HG03575 (cell line): ENCODE results near the gene ZNF536.

Experiments
- ATAC-seq: cut with Tn5 transposase; IDR thresholded peaks from one replicate; pipeline ENCODE4 v1.9.1; 2021; ENCODE audit not compliant: unreplicated experiment, insufficient number of reproducible peaks, low FRiP score; ENCODE audit errors: extremely low read depth

The ZNF536 gene

DNA sequence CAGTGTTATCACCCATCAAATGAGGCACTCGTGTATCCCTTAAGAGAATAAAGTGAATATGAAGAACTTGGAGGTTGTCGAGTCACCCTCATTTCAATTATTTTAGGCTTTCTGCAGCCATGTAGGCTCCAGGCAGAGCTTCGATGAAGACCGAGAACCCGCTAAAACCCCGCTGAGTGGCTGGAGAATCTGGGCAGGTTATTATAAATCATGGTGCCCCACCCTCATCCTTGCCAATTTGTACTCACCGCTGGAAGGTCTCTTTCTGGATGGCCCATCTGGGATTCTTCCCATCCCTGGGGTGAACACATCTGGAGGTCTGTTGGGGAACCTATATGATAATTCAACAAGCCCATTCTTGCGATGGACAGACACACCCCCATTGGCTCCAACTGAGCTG lies 190.8 kb downstream of the ZNF536 start:
- ATAC-seq, result no peak

DNA sequence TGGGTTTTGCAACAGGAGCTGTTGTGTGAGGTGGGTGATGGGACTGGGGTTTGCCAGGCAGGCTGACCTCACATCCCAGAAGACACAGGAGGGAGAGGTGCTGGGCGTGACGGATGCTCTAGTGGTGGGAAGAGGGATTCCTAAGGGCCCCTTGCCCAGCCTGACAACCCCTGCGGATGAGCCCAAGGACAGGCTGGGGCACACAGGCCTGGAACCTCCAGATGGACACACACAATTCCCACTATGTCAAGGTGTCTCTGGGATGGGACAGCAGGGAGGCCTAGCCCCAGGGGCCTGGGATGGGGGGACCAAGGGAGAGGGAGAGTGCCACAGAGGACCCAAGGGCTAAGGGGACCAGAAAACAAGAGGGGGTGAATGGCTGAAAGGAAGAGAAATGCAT lies 191.5 kb downstream of the ZNF536 start:
- no peak for ATAC-seq

- ATAC-seq, result no peak
Measured at GRCh38 chr19:30564551-30565011, 192.4 kb downstream of the ZNF536 start.

- no peak for ATAC-seq
Measured at GRCh38 chr19:30565636-30566035, 193.5 kb downstream of the ZNF536 start.

DNA sequence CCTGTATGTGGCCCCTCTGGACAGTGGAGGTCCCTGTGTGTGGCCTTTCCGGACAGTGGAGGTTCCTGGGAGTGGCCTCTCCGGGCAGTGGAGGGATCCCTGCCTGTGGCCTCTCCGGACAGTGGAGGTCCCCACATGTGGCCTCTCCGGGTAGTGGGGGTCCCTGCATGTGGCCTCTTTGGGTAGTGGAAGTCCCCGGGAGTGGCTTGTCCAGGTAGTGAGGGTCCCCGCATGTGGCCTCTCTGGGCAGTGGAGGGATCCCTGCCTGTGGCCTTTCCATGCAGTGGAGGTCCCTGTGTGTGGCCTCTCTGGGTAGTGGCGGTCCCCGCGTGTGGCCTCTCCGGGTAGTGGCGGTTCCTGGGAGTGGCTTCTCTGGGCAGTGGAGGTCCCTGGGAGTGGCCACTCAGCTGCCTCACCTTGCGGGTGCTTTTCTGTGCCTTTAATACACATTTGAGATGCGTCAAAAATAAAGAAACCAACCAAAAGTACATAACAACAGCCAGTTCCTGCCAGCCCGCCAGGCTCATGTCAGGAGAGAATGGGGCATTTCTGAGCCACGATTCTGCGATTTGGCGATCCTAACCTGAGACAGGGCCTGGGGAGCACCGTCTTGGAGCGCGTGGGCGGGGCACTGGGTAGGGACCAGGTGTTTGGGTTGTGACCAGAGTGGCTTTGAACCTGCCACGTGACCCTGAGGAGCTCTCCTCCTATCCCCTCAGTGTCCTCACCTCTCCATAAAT lies 194.7 kb downstream of the ZNF536 start:
- no peak for ATAC-seq

DNA sequence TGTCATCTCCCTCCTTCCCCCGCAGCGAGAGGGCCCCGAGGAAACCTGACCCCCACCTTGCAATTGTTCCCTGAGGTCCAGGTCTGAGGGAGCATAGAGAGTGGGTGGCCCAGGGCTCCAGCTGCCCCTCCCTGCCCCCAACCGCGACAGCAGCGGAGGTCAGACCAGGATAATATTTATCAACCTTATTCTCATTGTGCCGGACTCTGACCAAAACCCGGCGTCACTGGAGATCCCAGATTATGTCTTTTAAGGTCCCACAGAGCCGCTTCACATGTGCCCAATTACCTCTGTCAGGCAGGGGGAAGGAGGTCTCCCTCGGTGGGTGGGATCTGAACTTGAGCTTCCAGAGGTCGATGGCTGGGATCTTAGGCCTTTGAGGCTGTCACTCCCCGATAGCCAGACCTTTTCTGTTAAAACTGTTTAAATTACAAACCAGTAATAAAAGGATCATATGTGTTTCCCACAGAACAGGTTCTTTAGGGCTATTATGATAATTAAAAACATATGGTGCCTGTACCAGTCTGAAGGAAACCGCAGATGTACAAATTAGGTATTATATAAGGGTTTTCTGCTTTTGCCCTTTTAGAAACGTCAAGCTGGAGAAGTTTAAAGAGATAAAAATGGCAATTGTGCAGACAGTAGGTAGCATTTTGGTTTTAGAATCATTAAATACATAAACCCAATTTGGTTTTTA lies 195.5 kb downstream of the ZNF536 start:
- ATAC-seq, result no peak

- ATAC-seq, result no peak
Measured at GRCh38 chr19:30570194-30570593, 198.0 kb downstream of the ZNF536 start.

DNA sequence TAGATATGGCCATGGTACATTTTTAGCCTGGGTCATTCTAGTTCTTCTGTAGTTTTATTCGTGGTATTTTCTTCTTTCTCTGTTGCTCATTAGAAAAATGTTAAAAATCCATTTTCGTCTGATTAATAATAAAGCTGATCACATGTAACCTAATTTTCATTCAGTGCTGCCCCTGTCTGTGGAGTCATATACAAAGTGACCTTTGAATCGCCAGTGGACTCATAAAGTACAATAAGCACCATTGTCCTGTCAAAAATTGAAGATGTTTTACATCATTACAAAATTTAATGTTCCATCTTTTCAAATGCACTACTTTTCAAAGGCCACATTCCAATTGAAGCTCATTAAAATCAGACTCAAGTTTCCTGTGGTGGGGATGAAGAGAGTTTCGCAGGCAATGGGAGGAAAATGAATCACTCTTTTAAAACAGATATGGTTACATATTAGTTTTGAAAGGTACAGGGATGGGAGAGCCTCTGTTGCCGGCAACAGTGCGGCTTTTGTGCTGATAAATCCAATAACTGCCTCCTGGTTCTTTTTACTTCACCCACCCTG lies 205.4 kb downstream of the ZNF536 start:
- ATAC-seq, result no peak

DNA sequence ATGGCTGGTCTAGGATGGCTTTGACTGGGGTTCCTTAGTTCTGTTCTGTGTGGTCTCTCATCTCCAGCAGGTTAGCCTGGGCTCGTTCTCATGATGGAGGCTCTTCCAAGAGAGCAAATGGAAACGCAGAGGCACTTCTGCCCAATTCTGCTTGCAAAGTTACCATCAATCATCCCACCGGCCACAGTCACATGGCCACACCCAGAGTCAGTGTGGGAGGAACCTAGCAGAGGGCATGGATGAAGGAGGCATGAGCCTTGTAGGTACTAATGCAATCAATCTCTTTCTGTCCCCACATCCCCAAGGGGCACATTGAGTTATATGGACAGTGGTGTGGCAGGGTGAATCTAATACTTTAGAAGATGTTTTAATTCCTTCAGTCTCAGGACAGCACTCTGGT lies 207.2 kb downstream of the ZNF536 start:
- ATAC-seq, result no peak

DNA sequence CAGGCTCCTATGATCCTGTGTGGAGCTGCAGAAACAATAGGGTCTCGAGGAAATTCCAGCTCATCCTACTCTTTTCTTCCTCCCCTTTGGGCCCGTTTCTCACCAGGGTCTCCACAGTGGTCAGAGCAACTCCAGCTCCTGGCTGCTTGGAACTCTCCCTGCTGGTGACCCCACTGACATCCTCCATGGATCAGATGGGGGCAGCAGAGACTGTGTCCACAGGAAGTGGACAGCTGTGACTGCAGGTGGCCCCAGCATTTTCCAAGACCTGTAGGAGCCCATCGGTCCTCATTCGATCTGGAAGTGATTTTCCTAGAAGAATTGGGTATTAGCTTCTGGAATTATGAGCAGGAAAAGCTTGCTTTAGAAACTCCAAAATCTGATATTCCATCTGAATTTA lies 208.5 kb downstream of the ZNF536 start:
- no peak for ATAC-seq

DNA sequence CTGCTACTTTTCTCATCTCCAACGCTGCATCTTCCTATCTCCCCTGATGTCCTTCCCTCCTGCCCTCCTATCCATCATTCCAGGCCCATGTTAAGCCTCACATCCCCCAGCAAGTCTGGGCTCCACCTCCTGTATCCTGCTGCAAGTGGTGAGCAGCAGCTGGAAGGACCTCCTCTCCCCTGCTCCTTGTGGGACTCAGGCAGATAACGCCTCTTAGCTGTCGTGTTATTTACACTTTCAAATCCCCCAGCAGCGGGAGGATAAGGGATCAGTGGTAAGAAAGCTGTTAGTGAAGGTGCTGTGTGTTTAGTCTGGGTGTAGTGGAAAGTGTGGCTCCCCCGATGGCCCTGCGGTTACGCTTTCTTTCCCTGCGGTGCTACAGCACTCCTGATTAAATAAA lies 211.9 kb downstream of the ZNF536 start:
- ATAC-seq, result no peak

DNA sequence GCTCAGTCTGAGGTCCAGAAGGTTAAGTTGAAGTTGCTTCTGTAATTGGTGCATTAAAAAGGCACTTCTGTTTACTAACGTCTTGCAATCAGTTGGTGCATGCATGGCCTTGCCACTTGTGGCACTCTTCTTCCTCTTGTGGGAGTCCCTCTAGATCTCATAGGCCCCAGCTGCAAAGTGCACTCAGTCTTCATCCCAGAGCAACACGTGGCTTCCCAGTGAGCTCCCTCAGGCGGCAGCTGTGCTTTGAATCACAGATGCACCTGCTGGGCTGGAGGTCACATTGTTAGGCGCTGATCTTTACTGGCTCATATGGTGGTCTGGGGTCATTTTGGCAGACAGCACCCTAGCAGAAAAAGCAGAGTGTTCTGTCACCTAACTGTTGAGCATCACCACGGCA lies 215.7 kb downstream of the ZNF536 start:
- ATAC-seq, result no peak

DNA sequence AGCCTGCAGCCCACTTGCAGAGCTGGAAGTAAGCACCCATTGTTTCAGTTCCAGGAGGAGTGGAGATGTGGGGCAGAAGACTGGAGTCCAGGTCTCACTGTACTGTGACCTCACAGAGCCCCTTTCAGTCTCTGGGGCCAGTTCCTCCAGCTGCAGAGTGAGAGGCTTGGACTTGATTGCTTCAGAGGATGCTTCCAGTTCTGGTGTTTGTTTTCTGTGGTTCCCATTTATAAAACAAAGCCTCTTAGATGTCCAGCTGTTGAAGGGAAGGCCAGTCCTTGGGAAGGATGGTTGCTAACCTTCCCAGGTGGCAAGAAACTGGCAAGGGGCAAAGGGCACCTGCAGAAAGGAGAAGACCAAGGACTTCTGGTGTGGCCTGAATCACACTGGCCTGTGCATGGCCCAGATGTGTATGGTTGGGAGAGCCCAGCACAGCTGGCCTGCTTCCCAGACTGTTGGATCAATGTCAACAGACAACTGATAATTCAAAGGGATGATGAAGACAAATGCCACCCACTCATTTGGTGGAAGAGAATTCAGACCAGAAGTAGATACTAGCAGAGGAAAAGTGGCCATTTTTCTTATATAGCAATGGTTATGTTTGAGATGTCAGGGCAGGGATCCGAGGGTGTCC lies 218.5 kb downstream of the ZNF536 start:
- no peak for ATAC-seq

- no peak for ATAC-seq
Measured at GRCh38 chr19:30593356-30593755, 221.2 kb downstream of the ZNF536 start.

- ATAC-seq, result no peak
Measured at GRCh38 chr19:30593975-30594745, 222.0 kb downstream of the ZNF536 start.

GRCh38 chr19:30596268-30596667 lies 224.1 kb downstream of the ZNF536 start:
- ATAC-seq, result no peak

GRCh38 chr19:30596813-30597399 lies 224.7 kb downstream of the ZNF536 start:
- no peak for ATAC-seq

DNA sequence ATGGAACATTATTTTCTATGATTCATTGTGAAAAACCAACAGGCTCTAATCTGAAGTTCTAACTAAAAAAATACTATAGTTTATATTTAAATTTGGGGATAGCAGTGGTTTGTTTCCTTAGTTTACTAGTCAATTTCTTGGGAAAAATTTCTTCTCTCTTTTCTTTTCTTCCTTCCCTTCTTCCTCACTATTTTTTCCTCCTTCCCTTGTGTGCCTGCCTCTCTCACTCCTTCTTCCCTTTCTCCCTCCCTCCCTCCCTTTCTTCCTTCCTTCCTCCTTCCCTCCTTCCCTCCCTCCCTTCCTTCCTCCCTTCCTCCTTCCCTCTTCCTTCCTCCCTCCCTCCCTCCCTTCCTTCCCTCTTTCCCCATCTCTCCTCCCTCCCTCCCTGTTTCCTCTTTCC lies 226.5 kb downstream of the ZNF536 start:
- ATAC-seq, result no peak
